22Rv1 (cell line): ENCODE results near the gene RASGRP2.

ENCODE experiments used
- ZFX ChIP-seq: fragments of 450-650 bp; IDR thresholded peaks from 2 replicates; pipeline ENCODE4 v1.6.1; 2017; ENCODE audit warnings: antibody characterized with exemption, borderline replicate concordance
- TF ChIP-seq, protein P1 (sequence below): fragments of 450-650 bp; IDR thresholded peaks from 2 replicates; pipeline ENCODE4 v1.5.1; 2017; ENCODE audit warnings: mild to moderate bottlenecking

GRCh38 chr11:64739871-64740270, 4.1 kb downstream of the RASGRP2 start:
- TF ChIP-seq, protein P1, sequence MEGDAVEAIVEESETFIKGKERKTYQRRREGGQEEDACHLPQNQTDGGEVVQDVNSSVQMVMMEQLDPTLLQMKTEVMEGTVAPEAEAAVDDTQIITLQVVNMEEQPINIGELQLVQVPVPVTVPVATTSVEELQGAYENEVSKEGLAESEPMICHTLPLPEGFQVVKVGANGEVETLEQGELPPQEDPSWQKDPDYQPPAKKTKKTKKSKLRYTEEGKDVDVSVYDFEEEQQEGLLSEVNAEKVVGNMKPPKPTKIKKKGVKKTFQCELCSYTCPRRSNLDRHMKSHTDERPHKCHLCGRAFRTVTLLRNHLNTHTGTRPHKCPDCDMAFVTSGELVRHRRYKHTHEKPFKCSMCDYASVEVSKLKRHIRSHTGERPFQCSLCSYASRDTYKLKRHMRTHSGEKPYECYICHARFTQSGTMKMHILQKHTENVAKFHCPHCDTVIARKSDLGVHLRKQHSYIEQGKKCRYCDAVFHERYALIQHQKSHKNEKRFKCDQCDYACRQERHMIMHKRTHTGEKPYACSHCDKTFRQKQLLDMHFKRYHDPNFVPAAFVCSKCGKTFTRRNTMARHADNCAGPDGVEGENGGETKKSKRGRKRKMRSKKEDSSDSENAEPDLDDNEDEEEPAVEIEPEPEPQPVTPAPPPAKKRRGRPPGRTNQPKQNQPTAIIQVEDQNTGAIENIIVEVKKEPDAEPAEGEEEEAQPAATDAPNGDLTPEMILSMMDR, result no peak
- TF ChIP-seq ZFX, result no peak
